ENCODE results near the gene CLEC20A.

The CLEC20A gene

GRCh38 chr1:178500091-178500770 is 3.5 kb upstream of the CLEC20A start:
- DNase-seq (ENCODE audit: low read depth in 2 of 2) = no peak

- no peak for DNase-seq (ENCODE audit: low read depth in 2 of 2)
These were observed 2.3 kb upstream of the CLEC20A start for GRCh38 chr1:178498896-178499675.

GRCh38 chr1:178497903-178498478 is 1.2 kb upstream of the CLEC20A start:
- no peak for DNase-seq (ENCODE audit: low read depth in 2 of 2)

- no peak for DNase-seq (ENCODE audit: low read depth in 2 of 2)
These were observed 889 bp downstream of the CLEC20A start for GRCh38 chr1:178495741-178496409.

GRCh38 chr1:178495158-178495557 is 1.6 kb downstream of the CLEC20A start:
- DNase-seq (ENCODE audit: low read depth in 2 of 2) = no peak

- no peak for DNase-seq (ENCODE audit: low read depth in 2 of 2)
These were observed 2.2 kb downstream of the CLEC20A start for GRCh38 chr1:178494569-178494971.

GRCh38 chr1:178493301-178493741 is 3.4 kb downstream of the CLEC20A start:
- DNase-seq (ENCODE audit: low read depth in 2 of 2) = no peak

GRCh38 chr1:178492341-178492740 is 4.4 kb downstream of the CLEC20A start:
- DNase-seq (ENCODE audit: low read depth in 2 of 2) = no peak

- DNase-seq (ENCODE audit: low read depth in 2 of 2) = no peak
These were observed 5.0 kb downstream of the CLEC20A start for GRCh38 chr1:178491721-178492120.

- no peak for DNase-seq (ENCODE audit: low read depth in 2 of 2)
These were observed 5.8 kb downstream of the CLEC20A start for GRCh38 chr1:178490967-178491366.

- no peak for DNase-seq (ENCODE audit: low read depth in 2 of 2)
These were observed 6.6 kb downstream of the CLEC20A start for GRCh38 chr1:178490136-178490535.

- DNase-seq (ENCODE audit: low read depth in 2 of 2) = no peak
These were observed 7.4 kb downstream of the CLEC20A start for GRCh38 chr1:178489399-178489798.

GRCh38 chr1:178488393-178488792 is 8.4 kb downstream of the CLEC20A start:
- no peak for DNase-seq (ENCODE audit: low read depth in 2 of 2)

GRCh38 chr1:178487070-178487615 is 9.6 kb downstream of the CLEC20A start:
- no peak for DNase-seq (ENCODE audit: low read depth in 2 of 2)

- DNase-seq (ENCODE audit: low read depth in 2 of 2) = no peak
These were observed 10.4 kb downstream of the CLEC20A start for GRCh38 chr1:178486100-178487069.

- no peak for DNase-seq (ENCODE audit: low read depth in 2 of 2)
These were observed 11.2 kb downstream of the CLEC20A start for GRCh38 chr1:178485541-178485981.

- no peak for DNase-seq (ENCODE audit: low read depth in 2 of 2)
These were observed 12.0 kb downstream of the CLEC20A start for GRCh38 chr1:178484698-178485225.

GRCh38 chr1:178483251-178483957 is 13.4 kb downstream of the CLEC20A start:
- no peak for DNase-seq (ENCODE audit: low read depth in 2 of 2)

GRCh38 chr1:178477841-178478240 is 18.9 kb downstream of the CLEC20A start:
- DNase-seq (ENCODE audit: low read depth in 2 of 2) = no peak

- no peak for DNase-seq (ENCODE audit: low read depth in 2 of 2)
These were observed 19.4 kb downstream of the CLEC20A start for GRCh38 chr1:178477373-178477772.

Measured in stimulated activated CD4-positive, alpha-beta T cell treated with anti-CD3 and anti-CD28 coated beads, Interleukin-12 subunit alpha, Interleukin-12 subunit beta, amount 100 ng/mL, for 24 hours (primary cell).